ENCODE data around the gene HRH3.

HRH3 gene

GRCh38 chr20:62174870-62175624 lies 45.0 kb downstream of the HRH3 start:
- DNase-seq, result no peak

DNA sequence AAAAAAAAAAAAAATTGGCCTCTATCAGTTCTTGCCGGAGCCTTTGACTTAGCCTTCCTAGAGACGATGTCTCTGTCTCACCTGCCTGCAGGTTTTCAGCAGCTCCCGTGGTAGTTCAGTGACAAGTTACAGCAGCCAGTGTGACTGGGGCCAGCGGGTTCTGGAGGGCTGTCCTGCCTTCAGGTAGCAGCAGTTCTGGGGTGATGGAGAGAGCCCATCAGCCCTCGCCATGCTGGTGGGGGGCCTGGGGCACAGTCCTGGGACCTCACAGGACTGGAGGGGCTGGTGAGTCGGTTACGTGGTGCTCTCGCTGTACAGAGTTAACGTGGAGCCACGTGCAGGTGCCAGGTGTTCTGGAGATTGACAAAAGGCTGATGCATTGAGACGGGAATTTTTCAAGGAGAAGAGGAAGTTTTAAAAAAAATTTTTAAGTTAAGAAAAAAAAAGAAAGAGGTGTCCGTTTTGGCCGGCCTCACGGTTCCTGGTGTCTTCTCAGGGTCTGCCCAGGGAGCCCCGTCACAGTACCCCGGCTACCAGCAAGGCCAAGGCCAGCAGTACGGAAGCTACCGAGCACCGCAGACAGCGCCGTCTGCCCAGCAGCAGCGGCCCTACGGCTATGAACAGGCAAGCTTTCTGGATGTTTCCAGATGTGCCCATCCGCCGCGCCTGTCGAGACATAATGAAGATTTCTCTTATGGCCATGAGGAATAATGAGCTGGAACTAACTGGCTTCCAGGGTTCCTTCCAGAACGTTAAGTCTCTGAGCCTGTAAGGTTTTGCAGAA lies 45.9 kb downstream of the HRH3 start:
- no peak for DNase-seq

GRCh38 chr20:62172666-62173065 lies 47.4 kb downstream of the HRH3 start:
- no peak for DNase-seq

DNA sequence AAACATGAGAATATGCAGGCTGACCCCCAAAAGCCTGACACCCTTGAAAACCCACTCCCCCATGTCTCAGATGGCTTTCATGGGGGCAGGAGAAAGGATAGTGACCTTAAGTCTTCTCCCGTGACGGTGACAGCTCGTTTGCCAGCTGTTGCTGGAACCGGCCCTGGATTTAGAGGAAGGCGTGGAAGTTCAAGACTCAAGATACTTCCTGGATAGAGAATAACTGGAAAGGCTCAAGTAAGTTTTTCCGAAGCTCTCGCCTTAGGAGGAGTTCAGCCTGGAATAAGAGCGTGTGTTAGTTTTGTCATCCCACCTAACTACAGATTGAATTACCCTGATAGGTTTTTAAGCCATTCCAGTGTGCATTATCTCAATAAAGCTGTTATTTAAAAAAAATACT lies 48.8 kb downstream of the HRH3 start:
- DNase-seq, result no peak

DNA sequence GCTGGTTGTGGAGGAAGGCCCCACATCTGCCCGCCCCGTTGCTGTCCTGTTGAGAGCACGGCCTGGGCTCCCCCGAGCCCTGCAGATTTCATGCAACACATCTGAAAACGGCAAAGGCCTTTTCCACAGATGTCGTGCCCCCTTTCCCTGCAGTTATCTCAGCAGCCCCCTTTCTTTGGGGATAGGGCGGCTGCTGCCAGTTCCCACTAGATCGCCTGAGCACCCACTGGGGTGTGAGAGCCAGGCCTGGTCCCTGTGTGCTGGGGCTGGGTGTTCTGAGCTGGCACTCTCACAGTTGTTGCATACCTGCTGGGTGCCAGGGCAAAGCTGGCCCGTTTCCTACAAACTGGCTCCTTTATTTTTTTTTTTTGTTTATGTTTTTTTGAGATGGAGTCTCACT lies 49.5 kb downstream of the HRH3 start:
- no peak for DNase-seq

GRCh38 chr20:62168890-62169435 lies 51.1 kb downstream of the HRH3 start:
- no peak for DNase-seq

GRCh38 chr20:62168061-62168460 lies 52.0 kb downstream of the HRH3 start:
- no peak for DNase-seq

GRCh38 chr20:62167474-62167873 lies 52.6 kb downstream of the HRH3 start:
- no peak for DNase-seq

DNA sequence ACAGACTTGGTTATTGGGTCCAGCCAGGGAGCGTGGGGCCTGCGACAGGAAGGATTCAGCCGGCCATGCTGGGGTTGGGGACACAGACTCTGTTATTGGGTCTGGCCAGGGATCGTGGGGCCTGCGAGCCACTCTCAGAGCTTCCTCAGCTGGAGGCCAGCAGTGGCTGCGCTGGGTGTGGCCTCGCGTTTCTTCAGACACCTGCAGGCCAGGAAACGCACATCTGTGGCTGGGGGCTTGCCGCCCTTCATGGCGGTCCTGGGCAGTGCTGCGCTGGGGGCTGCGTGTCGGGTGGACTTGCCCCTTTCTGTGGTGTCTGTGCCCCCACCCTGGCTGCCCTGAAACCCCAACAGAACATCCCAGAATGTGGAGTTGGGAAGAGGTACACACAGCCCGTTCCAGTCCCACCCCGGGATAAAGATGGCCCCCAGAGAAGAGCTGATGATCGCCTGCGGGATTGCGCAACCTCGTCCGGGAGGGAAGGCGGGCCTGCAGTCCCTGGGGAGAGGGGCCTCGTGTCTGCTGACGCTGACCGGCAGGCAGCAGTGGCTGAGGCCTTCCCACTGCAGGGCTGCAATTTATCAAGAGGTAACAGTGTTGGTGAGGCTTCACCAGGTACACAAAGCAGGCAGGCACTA lies 54.2 kb downstream of the HRH3 start:
- no peak for DNase-seq
